HepG2 (cell line): ENCODE measurements around the gene KIZ. TPM values are rescaled to one million over a fixed set of nuclear protein-coding genes. Genes with fewer than 3 reads are reported as not detected.
A peak's percentile ranks its signal among the peaks of the same experiment; 100 is the strongest.

Experiments used
- ARID3A ChIP-seq: IDR thresholded peaks from 2 replicates; pipeline ENCODE4 v1.6.1; 2012; ENCODE audit warnings: low read depth, low read length, improper control_type of control experiment
- ARID5B ChIP-seq: IDR thresholded peaks from 2 replicates; pipeline ENCODE4 v1.4.0; 2020; ENCODE audit warnings: mild to moderate bottlenecking, missing genetic modification reagents
- ETS1 ChIP-seq: sonication (generic); formaldehyde crosslinking; IDR thresholded peaks from 2 replicates; pipeline ENCODE4 v1.4.0; 2020; ENCODE audit warnings: missing genetic modification reagents
- FOXK1 ChIP-seq: sonication (generic); formaldehyde crosslinking; IDR thresholded peaks from 2 replicates; pipeline ENCODE4 v1.4.0; 2020; ENCODE audit warnings: low read depth, missing genetic modification reagents, borderline replicate concordance
- GABPB1 ChIP-seq: IDR thresholded peaks from 2 replicates; pipeline ENCODE4 v1.6.1; 2016; ENCODE audit warnings: mild to moderate bottlenecking, missing genetic modification reagents, moderate library complexity, missing compliant biosample characterization
- KLF16 ChIP-seq, 2 experiments: sonication (generic) in 1 of 2; formaldehyde crosslinking in 1 of 2; IDR thresholded peaks; 2 replicates each; pipeline versions ENCODE4 v1.6.1 to v1.8.0; 2016 to 2023; ENCODE audit warnings: missing genetic modification reagents in 2 of 2, missing compliant biosample characterization in 1 of 2
- NR2F6 ChIP-seq, 2 experiments: IDR thresholded peaks; 2 replicates each; pipeline ENCODE4 v1.6.1; 2016; ENCODE audit warnings: antibody characterized with exemption in 1 of 2, mild to moderate bottlenecking in 1 of 2
- TCF12 ChIP-seq, 2 experiments: fragments of 450-650 bp in 1 of 2; sonication (generic) in 1 of 2; formaldehyde crosslinking in 1 of 2; IDR thresholded peaks; 2 replicates each; pipeline versions ENCODE4 v1.6.1 to v1.8.0; 2017 to 2022; ENCODE audit warnings: antibody characterized with exemption in 1 of 2, mild to moderate bottlenecking in 1 of 2, missing genetic modification reagents in 1 of 2, moderate library complexity in 1 of 2
- ZNF407 ChIP-seq: sonication (generic); formaldehyde crosslinking; IDR thresholded peaks from one replicate; pipeline ENCODE4 v1.5.1; 2020; ENCODE audit warnings: mild to moderate bottlenecking, missing genetic modification reagents; ENCODE audit errors: not compliant biosample characterization
- polyA plus RNA-seq, 8 experiments: library from polyadenylated mRNA; depleted of rRNA in 3 of 8; stranded (reverse) in 7 of 8; unstranded in 1 of 8; fragments of >200 nt; fragmentation: Illumina TruSeq in 4 of 8; extraction: Trizol in 4 of 8; gene quantifications; 2 replicates each; pipeline versions ENCODE4 v1.2.1 to v1.2.3, GENCODE V29; 2011 to 2016; ENCODE audit warnings: low read depth in 4 of 8, missing spikeins in 1 of 8, mixed read lengths in 1 of 8; ENCODE audit not compliant: insufficient read depth in 1 of 8
- total RNA-seq, 5 experiments: library from RNA; depleted of rRNA; stranded (reverse); fragments of >200 nt; fragmentation: Illumina TruSeq; extraction: Trizol; gene quantifications; 2 replicates each; pipeline ENCODE4 v1.2.3, GENCODE V29; 2016; ENCODE audit warnings: low read depth in 1 of 5
- TF ChIP-seq, protein P1 (sequence below): IDR thresholded peaks from 2 replicates; pipeline ENCODE4 v1.6.1; 2016; ENCODE audit warnings: missing genetic modification reagents, missing compliant biosample characterization

KIZ gene
- total and polyA plus RNA-seq, 2 of the 13 experiments (the other 11 are each of a cell fraction or from before 2014, with no cell fraction given) = 46.3 to 114 TPM

- TF ChIP-seq ZNF407 = no peak
- TF ChIP-seq, protein P1, sequence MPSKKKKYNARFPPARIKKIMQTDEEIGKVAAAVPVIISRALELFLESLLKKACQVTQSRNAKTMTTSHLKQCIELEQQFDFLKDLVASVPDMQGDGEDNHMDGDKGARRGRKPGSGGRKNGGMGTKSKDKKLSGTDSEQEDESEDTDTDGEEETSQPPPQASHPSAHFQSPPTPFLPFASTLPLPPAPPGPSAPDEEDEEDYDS (CRISPR knock-in tag) = 0 out of 2 replicates have a peak, but pooled peaks have one; percentile 15
- TF ChIP-seq ARID5B (CRISPR knock-in tag) = 0 out of 2 replicates have a peak, but pooled peaks have one; percentile 40
- no peak for TF ChIP-seq ETS1 (CRISPR knock-in tag)
- no peak for TF ChIP-seq NR2F6 (IDR thresholded peaks at IDR 0.05)
- TF ChIP-seq NR2F6 (CRISPR knock-in tag; IDR thresholded peaks at IDR 0.05) = no peak
- TF ChIP-seq KLF16 (CRISPR knock-in tag; IDR thresholded peaks at IDR 0.05) = peak in 1 of 2 experiments; percentile 42; a peak in 1 of 4 replicates
- TF ChIP-seq GABPB1 = peak; percentile 57; the same call in 1 of the 2 replicates
- TF ChIP-seq FOXK1 (CRISPR knock-in tag) = peak; percentile 38; the same call in 1 of the 2 replicates
- TF ChIP-seq ARID3A = 0 out of 2 replicates have a peak, but pooled peaks have one; percentile 10
- no peak for TF ChIP-seq TCF12 (IDR thresholded peaks at IDR 0.05)
- no peak for TF ChIP-seq TCF12 (CRISPR knock-in tag; IDR thresholded peaks at IDR 0.05)
Observed at GRCh38 chr20:21096321-21097043, 29.4 kb upstream of the KIZ start (continued).
